ENCODE measurements around the gene OVCH1. TPM values are rescaled to one million over a fixed set of nuclear protein-coding genes. Genes with fewer than 3 reads are reported as not detected.

OVCH1 gene
- total RNA-seq, 1 experiment from 2014 or later = not detected

GRCh38 chr12:29492891-29493290, 4.6 kb downstream of the OVCH1 start:
- H3K4me3 Mint-ChIP-seq = no peak overlapping the region
- Histone ChIP-seq H3K56ac (ENCODE audit: insufficient read length, low read depth, low read length) (no peak overlapping the region), H2BK120ac (ENCODE audit: low read depth, low read length, poor library complexity, severe bottlenecking) (no peak overlapping the region), H4K5ac (ENCODE audit: insufficient read length, low read depth, low read length) (no peak overlapping the region), H3K4me1 (ENCODE audit: insufficient read depth, low read length) (no peaks in the 10 kb centered on the region), H4K91ac (ENCODE audit: insufficient read length, low read depth, low read length) (no peak overlapping the region), H3K79me2 (ENCODE audit: insufficient read depth, low read length) (no peaks in the 10 kb centered on the region), H2AK5ac (ENCODE audit: insufficient read length, low read length) (no peak overlapping the region), H2BK12ac (ENCODE audit: insufficient read length, low read depth, low read length) (no peak overlapping the region), H3K27me3 (ENCODE audit: insufficient read depth, low read length) (no peaks in the 10 kb centered on the region), H2BK5ac (ENCODE audit: insufficient read length, low read length) (no peak overlapping the region), H2BK15ac (ENCODE audit: low read depth, low read length) (no peak overlapping the region), H4K20me1 (ENCODE audit: control insufficient read depth, insufficient read depth, insufficient read length) (no peaks in the 10 kb centered on the region), H3K9me3 (ENCODE audit: control insufficient read depth, low read depth, low read length) (no peaks in the 10 kb centered on the region), H3K23ac (ENCODE audit: insufficient read length, low read depth, low read length) (no peak overlapping the region), H3K9ac (ENCODE audit: extremely low read depth, insufficient read length, low read length) (no peak overlapping the region), H3K18ac (ENCODE audit: insufficient read length, low read depth, low read length) (no peak overlapping the region), H4K8ac (replicated peaks; ENCODE audit: insufficient read length, low read depth, low read length) (no peak overlapping the region), H3T11ph (ENCODE audit: low read length) (no peak overlapping the region), H3K4ac (ENCODE audit: low read depth, low read length) (no peak overlapping the region), H3K27ac (ENCODE audit: insufficient read length, low read depth, low read length) (no peak overlapping the region), H2AFZ (ENCODE audit: low read length) (no peak overlapping the region), H2BK20ac (ENCODE audit: low read depth, low read length, poor library complexity, severe bottlenecking) (no peak overlapping the region), H3K4me2 (ENCODE audit: insufficient read depth, insufficient read length, low read length) (no peak overlapping the region), H3K14ac (ENCODE audit: insufficient read depth, low read length) (no peak overlapping the region), H3K79me1 (ENCODE audit: insufficient read depth, low read depth, low read length, poor library complexity, severe bottlenecking) (no peaks in the 10 kb centered on the region), H3K23me2 (ENCODE audit: insufficient read length, low read depth, low read length, poor library complexity, severe bottlenecking) (no peaks in the 10 kb centered on the region)
- H3K4me1 Mint-ChIP-seq = no peaks in the 10 kb centered on the region
- TF ChIP-seq CTCF (conservative IDR thresholded peaks at IDR 0.05) = no peak
- H3K9me3 Mint-ChIP-seq = no peaks in the 10 kb centered on the region
- H3K27ac Mint-ChIP-seq = no peak overlapping the region
- H3K36me3 Mint-ChIP-seq (ENCODE audit: insufficient read depth in 1 of 3, low read depth in 3 of 3) = no peaks in the 10 kb centered on the region; a peak in 1 of 7 replicates
- no CpG with 5 or more reads among the region's 6 CpGs for WGBS (ENCODE audit: extremely low coverage, insufficient read length, low lambda C conversion rate)
- no peaks in the 10 kb centered on the region for H3K27me3 Mint-ChIP-seq (ENCODE audit: low read depth)
- no peak for DNase-seq
